ENCODE data around the gene GPER1. TPM values are rescaled to one million over a fixed set of nuclear protein-coding genes. Genes with fewer than 3 reads are reported as not detected.

GPER1 gene
- total and polyA plus RNA-seq, 12 donors = 1.9 to 44.1 (median 20.1) TPM

DNA sequence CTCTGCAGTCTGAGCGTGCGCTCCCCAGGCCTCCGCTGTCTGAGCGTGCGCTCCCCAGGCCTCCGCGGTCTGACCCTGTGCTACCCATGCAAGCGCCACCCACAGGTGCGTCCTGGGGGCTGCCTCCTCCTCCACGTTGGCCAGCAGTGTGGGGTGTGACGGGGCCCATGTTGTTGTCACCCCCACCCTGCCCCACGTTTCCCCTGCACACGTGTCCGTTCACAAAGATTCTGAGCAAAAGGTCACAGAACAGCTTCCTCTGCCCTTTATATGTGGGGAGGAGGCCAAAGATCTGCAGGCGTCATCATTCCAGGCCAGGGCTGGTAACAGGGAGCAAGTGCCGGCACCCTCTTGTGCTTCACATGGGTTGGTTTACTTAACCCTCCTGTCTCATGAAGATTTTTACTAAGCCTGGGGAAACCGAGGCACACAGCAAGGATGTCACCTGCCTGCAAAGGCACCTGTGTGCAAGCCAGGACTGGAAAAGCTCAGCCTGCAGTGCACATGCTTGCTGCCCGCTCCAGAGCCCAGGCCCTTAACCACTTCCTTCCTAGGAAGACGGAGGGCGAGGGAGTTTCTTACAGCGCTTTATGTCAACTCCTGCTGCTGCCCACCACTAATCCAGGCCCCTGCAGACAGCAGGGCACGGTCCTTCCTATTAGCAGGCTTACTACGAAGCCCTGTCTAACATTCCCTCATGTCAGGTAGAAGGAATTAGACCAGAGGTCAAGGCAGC, 38.7 kb upstream of the GPER1 start:
- Histone ChIP-seq H3K27ac (peak overlapping the region in 2 of 5 donors; percentile 21 to 46), H3K9me3 (replicated peaks in 1 of 3) (no peaks in the 10 kb centered on the region), H3K36me3 (replicated peaks in 1 of 2) (no peaks in the 10 kb centered on the region), H3K27me3 (no peaks in the 10 kb centered on the region), H3K4me3 (no peak overlapping the region), H3K4me1 (replicated peaks in 1 of 2) (peaks cover 7 to 49% of the 10 kb centered on the region in 2 donors)
- intact Hi-C loops (cut with DNase I) = no loop called here
- 64 to 73% (median 72%) methylated on average over 13 to 23 of the region's 23 CpGs for WGBS, 4 donors
- TF ChIP-seq POLR2A (IDR thresholded peaks at IDR 0.05) = no peak
- no peak for DNase-seq

DNA sequence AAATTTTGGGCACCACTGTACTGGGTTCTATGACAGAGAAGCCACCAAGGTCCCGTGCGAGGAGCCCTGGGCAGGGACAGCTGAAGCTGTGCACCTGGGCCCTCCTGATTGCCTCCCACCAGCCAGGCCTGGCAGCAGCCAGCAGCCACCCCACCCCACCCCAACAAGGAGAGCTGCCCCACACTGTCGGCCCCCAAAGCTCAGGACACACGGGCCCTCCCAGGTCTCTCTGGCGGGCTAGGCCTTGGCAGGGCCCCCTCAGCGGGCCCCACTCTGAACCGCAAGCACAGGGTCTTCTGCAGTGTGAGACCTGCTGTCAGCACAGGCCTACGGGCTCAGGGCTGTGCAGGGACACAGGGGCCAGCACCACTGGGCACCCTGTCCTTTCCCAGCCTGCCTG, 38.1 kb upstream of the GPER1 start:
- DNase-seq = no peak
- intact Hi-C loops (cut with DNase I) = no loop called here
- H3K27me3 ChIP-seq = no peaks in the 10 kb centered on the region
- TF ChIP-seq, protein P1, sequence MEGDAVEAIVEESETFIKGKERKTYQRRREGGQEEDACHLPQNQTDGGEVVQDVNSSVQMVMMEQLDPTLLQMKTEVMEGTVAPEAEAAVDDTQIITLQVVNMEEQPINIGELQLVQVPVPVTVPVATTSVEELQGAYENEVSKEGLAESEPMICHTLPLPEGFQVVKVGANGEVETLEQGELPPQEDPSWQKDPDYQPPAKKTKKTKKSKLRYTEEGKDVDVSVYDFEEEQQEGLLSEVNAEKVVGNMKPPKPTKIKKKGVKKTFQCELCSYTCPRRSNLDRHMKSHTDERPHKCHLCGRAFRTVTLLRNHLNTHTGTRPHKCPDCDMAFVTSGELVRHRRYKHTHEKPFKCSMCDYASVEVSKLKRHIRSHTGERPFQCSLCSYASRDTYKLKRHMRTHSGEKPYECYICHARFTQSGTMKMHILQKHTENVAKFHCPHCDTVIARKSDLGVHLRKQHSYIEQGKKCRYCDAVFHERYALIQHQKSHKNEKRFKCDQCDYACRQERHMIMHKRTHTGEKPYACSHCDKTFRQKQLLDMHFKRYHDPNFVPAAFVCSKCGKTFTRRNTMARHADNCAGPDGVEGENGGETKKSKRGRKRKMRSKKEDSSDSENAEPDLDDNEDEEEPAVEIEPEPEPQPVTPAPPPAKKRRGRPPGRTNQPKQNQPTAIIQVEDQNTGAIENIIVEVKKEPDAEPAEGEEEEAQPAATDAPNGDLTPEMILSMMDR (IDR thresholded peaks at IDR 0.05) = no peak
- no peak for TF ChIP-seq POLR2A (IDR thresholded peaks at IDR 0.05)
- no peaks in the 10 kb centered on the region for H3K9me3 ChIP-seq (replicated peaks in 1 of 3)
- no peak overlapping the region for H3K4me3 ChIP-seq
- 84 to 90% (median 90%) methylated on average over 2 to 8 of the region's 8 CpGs; no CpG with 5 or more reads in 1 of the 4 donors for WGBS, 4 donors
- peaks cover 7 to 54% of the 10 kb centered on the region in 2 donors for H3K4me1 ChIP-seq (replicated peaks in 1 of 2)
- no peaks in the 10 kb centered on the region for H3K36me3 ChIP-seq (replicated peaks in 1 of 2)
- peak overlapping the region in 2 of 5 donors; percentile 14 to 46 for H3K27ac ChIP-seq

DNA sequence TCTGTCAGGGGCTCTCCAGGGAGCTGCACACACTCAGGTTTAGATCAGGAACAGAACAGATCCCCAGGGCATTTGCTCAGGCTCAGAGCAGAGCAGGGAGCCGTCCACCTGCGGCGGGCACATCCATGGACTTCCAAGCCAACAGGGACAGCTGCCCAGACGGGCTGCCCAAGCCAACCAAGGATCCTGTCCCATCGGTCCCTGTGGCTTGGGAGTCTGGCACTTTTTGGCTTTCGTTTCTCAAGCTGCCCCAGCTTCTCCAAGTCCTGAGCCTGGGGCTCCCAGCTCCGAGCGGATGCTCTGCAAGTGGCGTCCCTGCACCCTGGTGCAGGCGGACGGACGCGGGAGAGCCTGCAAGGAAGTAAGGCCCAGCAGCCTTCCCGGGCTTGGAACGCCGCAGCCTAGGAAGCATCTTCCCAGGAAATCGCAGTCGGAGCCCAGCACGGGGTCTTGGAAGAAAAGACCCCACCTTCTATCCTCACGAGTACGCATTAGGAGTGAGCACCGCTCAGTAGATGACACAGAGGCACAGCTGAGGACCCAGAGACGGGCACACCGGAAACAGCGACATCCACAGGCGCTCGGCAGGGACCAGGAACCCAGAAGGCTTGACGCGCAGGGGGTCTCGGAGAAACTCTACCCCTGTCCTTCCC, 37.5 kb upstream of the GPER1 start:
- intact Hi-C loops (cut with DNase I) = no loop called here

DNA sequence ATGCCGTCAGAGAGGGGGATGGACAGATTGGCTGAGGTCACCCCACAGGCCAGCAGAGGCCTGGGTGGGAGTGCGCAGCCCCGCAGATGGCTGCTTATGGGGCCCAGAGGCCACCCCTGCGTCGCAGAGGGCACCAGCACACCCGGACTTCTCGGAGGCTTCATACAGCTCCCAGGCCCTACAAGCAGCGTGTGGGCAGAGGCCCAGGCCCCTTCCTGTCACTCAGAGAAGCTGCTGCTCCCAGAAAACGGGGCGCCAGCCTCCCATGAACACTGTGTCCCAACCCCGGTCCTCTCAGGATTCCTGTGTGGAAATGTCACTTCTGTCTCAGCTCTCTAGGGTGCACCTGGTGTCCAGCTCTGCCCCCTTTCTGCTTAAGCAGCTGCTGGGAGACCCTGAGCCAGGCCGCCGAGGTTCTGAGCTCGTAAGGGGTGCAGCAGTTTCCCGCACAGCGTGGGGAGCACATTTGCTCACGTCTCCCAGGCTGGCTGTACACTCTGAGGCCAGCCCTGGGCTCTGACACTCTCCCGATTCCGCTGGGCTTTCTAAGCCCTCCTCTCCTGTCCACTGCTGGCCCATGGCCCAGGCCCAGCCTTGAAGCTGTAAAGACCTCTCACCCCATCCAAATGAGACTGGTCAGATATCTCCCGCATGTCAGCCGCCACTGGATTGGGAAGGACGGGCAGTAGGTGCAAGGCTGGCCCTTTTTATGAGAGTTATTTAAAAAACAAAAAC, 36.8 kb upstream of the GPER1 start:
- intact Hi-C loops (cut with DNase I) = no loop called here
- TF ChIP-seq, protein P1 (IDR thresholded peaks at IDR 0.05) = no peak
- TF ChIP-seq POLR2A (IDR thresholded peaks at IDR 0.05) = no peak
- Histone ChIP-seq H3K9me3 (replicated peaks in 1 of 3) (no peaks in the 10 kb centered on the region), H3K4me1 (replicated peaks in 1 of 2) (peaks cover 0 to 56% of the 10 kb centered on the region in 2 donors), H3K36me3 (replicated peaks in 1 of 2) (no peaks in the 10 kb centered on the region), H3K27me3 (no peaks in the 10 kb centered on the region), H3K4me3 (no peak overlapping the region), H3K27ac (peak overlapping the region in 1 of 5 donors; percentile 88)
- peak in 1 of 7 donors; percentile 48 for DNase-seq
- WGBS, 4 donors = 52 to 86% (median 80%) methylated on average over 6 to 22 of the region's 22 CpGs

More for the DNA sequence above, 37.5 kb upstream of the GPER1 start:
- Histone ChIP-seq H3K36me3 (replicated peaks in 1 of 2) (no peaks in the 10 kb centered on the region), H3K4me3 (no peak overlapping the region), H3K27ac (no peak overlapping the region), H3K9me3 (replicated peaks in 1 of 3) (no peaks in the 10 kb centered on the region), H3K4me1 (replicated peaks in 1 of 2) (peaks cover 1 to 54% of the 10 kb centered on the region in 2 donors), H3K27me3 (no peaks in the 10 kb centered on the region)
- DNase-seq = no peak
- TF ChIP-seq, protein P1 (IDR thresholded peaks at IDR 0.05) = no peak
- 90 to 98% (median 93%) methylated on average over 19 to 30 of the region's 30 CpGs for WGBS, 4 donors

All from adrenal gland (tissue), 12 donors.